IMR-90 (cell line): Measurements from ENCODE around the gene NDUFV3. TPM values are rescaled to one million over a fixed set of nuclear protein-coding genes. Genes with fewer than 3 reads are reported as not detected.
"Not testable (repeated sequence)": the region's sequence is repeated elsewhere in the genome, so short reads cannot be mapped to it uniquely, and the experiment has no call there.

Source experiments
- ATAC-seq: fragments of 200-7000 bp; cut with Tn5 transposase; 2 replicates; pipeline ENCODE4 v1.9.1; 2020; ENCODE audit warnings: low read depth, mild to moderate bottlenecking, moderate library complexity
- BruUV-seq: library from RNA; stranded (reverse); fragments of 400-500 nt; replicated peaks from 2 replicates; lab custom pipeline; 2021; lab: Mats Ljungman, UMichigan
- CTCF ChIA-PET: fragments of 300-600 bp; formaldehyde crosslinking; extraction: SDS; loops from one replicate; lab custom pipeline; 2021; ENCODE audit warnings: antibody characterized with exemption; lab: Yijun Ruan, JAX
- POLR2A ChIA-PET: fragments of 300-600 bp; sonication (Branson Sonifier 250); formaldehyde crosslinking; loops from one replicate; lab custom pipeline; 2022; ENCODE audit warnings: antibody characterized with exemption; ENCODE audit not compliant: unreplicated experiment; lab: Charles Lee
- DNase-seq: peaks from one replicate; pipeline ENCODE4 v3.0.0; 2013
- H2AFZ ChIP-seq: replicated peaks from 2 replicates; pipeline ENCODE3; 2013; ENCODE audit warnings: low read length, mild to moderate bottlenecking; ENCODE audit not compliant: poor library complexity
- H2AK5ac ChIP-seq: 2 replicates; pipeline ENCODE4 v1.6.1; 2013; ENCODE audit warnings: low read depth, low read length, inconsistent platforms
- H2AK9ac ChIP-seq: replicated peaks from 2 replicates; pipeline ENCODE3; 2013; ENCODE audit warnings: mild to moderate bottlenecking, low read depth, low read length, moderate library complexity; ENCODE audit not compliant: poor library complexity
- H2BK120ac ChIP-seq: 2 replicates; pipeline ENCODE4 v1.6.1; 2013; ENCODE audit warnings: low read depth, low read length, inconsistent platforms
- H2BK15ac ChIP-seq: 3 replicates; pipeline ENCODE4 v1.6.1; 2013; ENCODE audit warnings: low read depth, low read length, inconsistent platforms
- H2BK20ac ChIP-seq: 2 replicates; pipeline ENCODE4 v1.6.1; 2013; ENCODE audit warnings: low read depth, mild to moderate bottlenecking, inconsistent platforms, low read length, moderate library complexity
- H2BK5ac ChIP-seq: 2 replicates; pipeline ENCODE4 v1.6.1; 2013; ENCODE audit warnings: mild to moderate bottlenecking, low read depth, low read length, inconsistent platforms; ENCODE audit not compliant: poor library complexity, severe bottlenecking
- H3K14ac ChIP-seq: replicated peaks from 2 replicates; pipeline ENCODE4 v1.6.1; 2013; ENCODE audit warnings: low read depth, low read length, inconsistent platforms
- H3K18ac ChIP-seq: 2 replicates; pipeline ENCODE4 v1.6.1; 2013; ENCODE audit warnings: low read depth, low read length, control low read depth
- H3K23ac ChIP-seq: 2 replicates; pipeline ENCODE4 v1.6.1; 2013; ENCODE audit warnings: low read depth, low read length, inconsistent platforms
- H3K27ac ChIP-seq: 2 replicates; pipeline ENCODE4 v1.5.1; 2013; ENCODE audit warnings: mild to moderate bottlenecking, control low read depth, low read length; ENCODE audit not compliant: insufficient read depth
- H3K27me3 ChIP-seq: 2 replicates; pipeline ENCODE4 v1.6.1; 2013; ENCODE audit warnings: low read length; ENCODE audit not compliant: control insufficient read depth, insufficient read depth
- H3K36me3 ChIP-seq: 2 replicates; pipeline ENCODE4 v1.6.1; 2013; ENCODE audit warnings: low read length, mixed read lengths; ENCODE audit not compliant: control insufficient read depth, insufficient read depth
- H3K4ac ChIP-seq: 2 replicates; pipeline ENCODE4 v1.6.1; 2013; ENCODE audit warnings: low read depth, low read length, inconsistent platforms
- H3K4me1 ChIP-seq: 2 replicates; pipeline ENCODE4 v1.6.1; 2013; ENCODE audit warnings: low read length, mixed read lengths; ENCODE audit not compliant: control insufficient read depth, insufficient read depth
- H3K4me2 ChIP-seq: 2 replicates; pipeline ENCODE4 v1.6.1; 2013; ENCODE audit warnings: low read depth, mild to moderate bottlenecking, control low read depth, low read length, moderate library complexity
- H3K4me3 ChIP-seq: 2 replicates; pipeline ENCODE4 v1.5.1; 2013; ENCODE audit warnings: low read depth, mild to moderate bottlenecking, control low read depth, low read length, moderate library complexity; ENCODE audit not compliant: insufficient read depth
- H3K56ac ChIP-seq: 2 replicates; pipeline ENCODE4 v1.6.1; 2013; ENCODE audit warnings: low read length, inconsistent platforms; ENCODE audit not compliant: insufficient read depth; ENCODE audit errors: extremely low read depth
- H3K79me1 ChIP-seq, 2 experiments: 2 replicates each; pipeline ENCODE4 v1.6.1; 2013; ENCODE audit warnings: low read length in 2 of 2, inconsistent platforms in 1 of 2, low read depth in 1 of 2
- H3K9ac ChIP-seq: 2 replicates; pipeline ENCODE4 v1.6.1; 2013; ENCODE audit warnings: low read depth, low read length, control low read depth
- H3K9me1 ChIP-seq: 2 replicates; pipeline ENCODE4 v1.6.1; 2013; ENCODE audit warnings: low read length, inconsistent platforms; ENCODE audit not compliant: insufficient read depth
- H3K9me3 ChIP-seq: 2 replicates; pipeline ENCODE4 v1.6.1; 2013; ENCODE audit warnings: low read length; ENCODE audit not compliant: control insufficient read depth, insufficient read depth
- H4K20me1 ChIP-seq: 2 replicates; pipeline ENCODE4 v1.6.1; 2013; ENCODE audit warnings: low read length, inconsistent platforms; ENCODE audit not compliant: insufficient read depth
- H4K5ac ChIP-seq: 2 replicates; pipeline ENCODE4 v1.6.1; 2013; ENCODE audit warnings: mild to moderate bottlenecking, low read depth, low read length, control low read depth
- H4K8ac ChIP-seq, 2 experiments: 2 replicates each; pipeline ENCODE4 v1.6.1; 2013; ENCODE audit warnings: low read depth in 2 of 2, low read length in 2 of 2, control low read depth in 1 of 2, inconsistent platforms in 1 of 2
- H4K91ac ChIP-seq: 2 replicates; pipeline ENCODE4 v1.6.1; 2013; ENCODE audit warnings: low read depth, low read length, inconsistent platforms; ENCODE audit not compliant: insufficient read depth
- RCOR1 ChIP-seq: IDR thresholded peaks from 2 replicates; pipeline ENCODE4 v1.6.1; 2012; ENCODE audit warnings: mild to moderate bottlenecking, low read length, improper control_type of control experiment; ENCODE audit not compliant: insufficient replicate concordance
- WGBS, 2 experiments: methylation state at CpG; one replicate each; pipeline versions ENCODE4 v1.1.5 to v1.1.7; 2013; ENCODE audit warnings: missing lambda C conversion rate in 2 of 2; ENCODE audit not compliant: insufficient read length in 1 of 2; ENCODE audit errors: extremely low coverage in 2 of 2; 5-methylcytosine and 5-hydroxymethylcytosine counted together
- dilution Hi-C: fragments of 300-500 bp; cut with HindIII; formaldehyde crosslinking; loops from one replicate; pipeline ENCODE4 v1.14.3; 2018; ENCODE audit warnings: low sequenced_read_pairs; ENCODE audit not compliant: unreplicated experiment
- in situ Hi-C: fragments of 300-500 bp; cut with MboI; formaldehyde crosslinking; loops from 3 replicates; pipeline ENCODE4 v1.14.3; 2019; ENCODE audit warnings: low sequenced_read_pairs, inconsistent platforms, mixed read lengths
- intact Hi-C: fragments of 100-400 bp; cut with micrococcal nuclease; formaldehyde crosslinking; loops from 2 replicates; pipeline ENCODE4 v1.10.0; 2022
- polyA plus RNA-seq, 3 experiments: library from polyadenylated mRNA; depleted of rRNA; stranded (reverse); fragments of >200 nt; gene quantifications; 2 replicates each; pipeline ENCODE4 v1.2.3, GENCODE V29; 2012; ENCODE audit warnings: low replicate concordance in 1 of 3
- total RNA-seq: library from RNA; depleted of rRNA; stranded (reverse); fragments of >200 nt; gene quantifications from 2 replicates; pipeline ENCODE4 v1.2.3, GENCODE V29; 2012

Gene NDUFV3
- total and polyA plus RNA-seq, 2 of the 4 experiments (the other 2 are of a cell fraction): 38.5 to 55.6 TPM

DNA sequence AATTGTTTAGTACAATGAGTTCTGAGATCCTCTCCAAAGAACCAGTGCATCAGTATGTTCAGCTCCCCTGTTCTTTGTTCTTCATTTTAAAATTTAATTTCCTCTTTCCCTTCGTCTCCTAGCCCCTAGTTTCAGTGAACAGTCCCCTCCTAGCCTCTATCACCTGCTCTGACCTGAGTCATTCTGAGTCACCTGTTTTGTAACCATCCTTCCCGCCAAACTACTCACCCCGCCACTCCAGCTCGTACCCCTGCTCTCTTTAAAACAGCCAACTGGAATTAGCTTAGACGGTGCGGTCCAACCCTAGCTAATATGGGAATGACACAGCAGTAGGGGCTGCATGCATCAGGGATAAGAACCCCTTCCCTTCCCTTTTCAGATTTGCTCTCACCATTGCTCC, 49.1 kb downstream of the NDUFV3 start:
- Histone ChIP-seq H3K9me1 (peaks cover 5% of the 10 kb centered on the region; the same call in 1 of the 2 replicates), H4K8ac (no peak overlapping the region), H2BK5ac (no peak overlapping the region), H3K9me3 (no peaks in the 10 kb centered on the region), H2BK15ac (no peak overlapping the region), H3K27me3 (no peaks in the 10 kb centered on the region), H3K27ac (no peak overlapping the region), H3K4ac (no peak overlapping the region), H3K36me3 (no peaks in the 10 kb centered on the region), H3K4me3 (no peak overlapping the region), H4K91ac (no peak overlapping the region), H3K4me1 (no peaks in the 10 kb centered on the region), H3K23ac (no peak overlapping the region), H4K20me1 (no peaks in the 10 kb centered on the region), H3K18ac (no peak overlapping the region), H2AK9ac (no peak overlapping the region), H3K56ac (no peak overlapping the region), H2BK20ac (no peak overlapping the region), H3K9ac (no peak overlapping the region), H4K5ac (no peak overlapping the region), H3K79me1 (no peaks in the 10 kb centered on the region), H3K14ac (no peak overlapping the region), H2AFZ (no peak overlapping the region), H2BK120ac (no peak overlapping the region), H3K4me2 (no peak overlapping the region), H2AK5ac (no peak overlapping the region)
- dilution Hi-C loops: no loop called here
- no peak for ATAC-seq
- ChIA-PET POLR2A (no interaction called here), CTCF (no interaction called here)
- DNase-seq: no peak
- no peak for TF ChIP-seq RCOR1
- intact Hi-C loops: no loop called here
- 90% methylated on average over 2 of the region's 6 CpGs; no CpG with 5 or more reads in 1 of the 2 experiments for WGBS, 2 experiments
- no TSS peak for BruUV-seq
- in situ Hi-C loops: no loop called here

DNA sequence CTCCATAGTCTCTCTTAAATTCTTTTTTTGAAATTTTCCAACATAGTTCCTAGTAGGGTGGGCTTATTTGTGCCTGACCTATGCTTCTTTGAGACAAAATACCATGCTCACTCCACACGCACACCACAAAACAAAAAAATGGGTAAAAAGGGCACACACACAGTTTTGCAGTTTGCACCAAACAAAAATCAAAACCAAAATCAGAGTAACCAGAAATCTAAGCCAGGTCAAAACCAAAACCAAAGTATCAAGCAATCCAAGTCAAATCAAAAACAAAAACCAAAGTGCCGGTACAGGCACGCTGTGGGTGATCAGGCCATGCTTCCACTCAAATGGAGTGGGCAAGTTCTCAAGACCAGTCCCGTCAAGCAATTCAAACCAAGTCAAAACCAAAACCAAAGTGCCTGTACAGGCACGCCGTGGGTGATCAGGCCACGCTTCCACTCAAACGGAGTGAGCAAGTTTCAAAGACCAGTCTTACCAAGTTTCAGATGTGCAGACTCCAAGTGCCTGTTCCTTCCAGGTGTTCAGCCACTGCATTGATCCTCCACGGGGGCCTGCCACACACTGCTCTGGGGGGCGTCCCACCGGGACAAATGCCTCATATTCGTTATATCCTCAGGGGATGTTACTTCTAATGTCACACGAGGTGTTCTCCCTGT, 56.1 kb downstream of the NDUFV3 start:
- H3K27ac ChIP-seq, H3K18ac ChIP-seq, BruUV-seq, H3K4me3 ChIP-seq, CTCF ChIA-PET, H2AK9ac ChIP-seq, H3K9ac ChIP-seq, H3K36me3 ChIP-seq, H3K4me1 ChIP-seq, H3K56ac ChIP-seq, intact Hi-C loops, H4K20me1 ChIP-seq, H3K9me1 ChIP-seq, H2AFZ ChIP-seq, POLR2A ChIA-PET, H2BK120ac ChIP-seq, dilution Hi-C loops, H4K8ac ChIP-seq, H3K9me3 ChIP-seq, H3K14ac ChIP-seq, H4K5ac ChIP-seq, H3K4me2 ChIP-seq, ATAC-seq, H3K23ac ChIP-seq, H4K91ac ChIP-seq, H2BK20ac ChIP-seq, H2BK15ac ChIP-seq, H3K27me3 ChIP-seq, H3K79me1 ChIP-seq, in situ Hi-C loops, DNase-seq, H2BK5ac ChIP-seq, H2AK5ac ChIP-seq, H3K4ac ChIP-seq: not testable (repeated sequence)
- 94% methylated on average over 6 of the region's 13 CpGs; no CpG with 5 or more reads in 1 of the 2 experiments for WGBS, 2 experiments
